HepG2 (cell line): ENCODE measurements around the gene GRIA3. TPM values are rescaled to one million over a fixed set of nuclear protein-coding genes. Genes with fewer than 3 reads are reported as not detected.

Experiments used
- ATAC-seq: fragments of 200-7000 bp; cut with Tn5 transposase; 3 replicates; pipeline ENCODE4 v1.9.1; 2020; ENCODE audit warnings: mild to moderate bottlenecking, moderate library complexity
- BruUV-seq: library from RNA; stranded (reverse); fragments of 400-500 nt; replicated peaks from 2 replicates; lab custom pipeline; 2021; lab: Mats Ljungman, UMichigan
- CTCF ChIA-PET: fragments of 300-600 bp; formaldehyde crosslinking; extraction: SDS; loops from one replicate; lab custom pipeline; 2021; ENCODE audit warnings: low total read pairs, inconsistent platforms, low intra/inter-chr PET ratio; lab: Yijun Ruan, JAX
- POLR2A ChIA-PET: fragments of 350-600 bp; sonication (Branson Sonifier 250); formaldehyde crosslinking; loops from one replicate; lab custom pipeline; 2020; ENCODE audit warnings: antibody characterized with exemption, inconsistent platforms; lab: Yijun Ruan, JAX
- DNase-seq: peaks from one replicate; pipeline ENCODE4 v3.0.0-alpha.2; 2015; ENCODE audit warnings: low spot score
- FAIRE-seq: peaks from 3 replicates; lab custom pipeline; 2011; peaks lifted over from hg19 to GRCh38; lab: Jason Lieb, UNC
- H2AFZ ChIP-seq: one replicate; pipeline ENCODE4 v1.6.1; 2011; ENCODE audit warnings: low read length, inconsistent platforms
- H3K27ac ChIP-seq: fragments of 300-600 bp; 3 replicates; pipeline ENCODE4 v1.8.0; 2011; ENCODE audit warnings: mixed run types, mild to moderate bottlenecking, mixed read lengths, low read length, inconsistent platforms; ENCODE audit not compliant: insufficient read depth; ENCODE audit errors: extremely low read length
- H3K27me3 ChIP-seq, 2 experiments: fragments of 200-600 bp in 1 of 2; 2 replicates in 1 of 2; 3 replicates in 1 of 2; pipeline versions ENCODE4 v1.6.0 to v1.8.0; 2011; ENCODE audit warnings: low read length in 2 of 2, mild to moderate bottlenecking in 2 of 2, moderate library complexity in 2 of 2, inconsistent platforms in 1 of 2; ENCODE audit not compliant: insufficient read depth in 2 of 2, control insufficient read depth in 1 of 2
- H3K36me3 ChIP-seq, 2 experiments: fragments of 200-600 bp in 1 of 2; replicated peaks in 1 of 2; 2 replicates in 1 of 2; 3 replicates in 1 of 2; pipeline versions ENCODE4 v1.5.1 to v1.8.0; 2011; ENCODE audit warnings: low read length in 2 of 2, inconsistent platforms in 1 of 2; ENCODE audit not compliant: insufficient read depth in 2 of 2, control insufficient read depth in 1 of 2
- H3K4me1 ChIP-seq: 2 replicates; pipeline ENCODE4 v1.5.1; 2012; ENCODE audit warnings: low read length, inconsistent platforms; ENCODE audit not compliant: insufficient read depth
- H3K4me2 ChIP-seq: 2 replicates; pipeline ENCODE4 v1.6.0; 2011; ENCODE audit warnings: low read depth, low read length, inconsistent platforms
- H3K4me3 ChIP-seq, 3 experiments: fragments of 200-600 bp in 1 of 3; sonication (generic), shearing (Covaris generic) in 1 of 3; replicated peaks in 1 of 3; 2 replicates each; pipeline ENCODE4 v1.5.1; 2011 to 2016; ENCODE audit warnings: low read length in 3 of 3, inconsistent platforms in 2 of 3, low read depth in 2 of 3, mild to moderate bottlenecking in 2 of 3, control low read depth in 1 of 3, mixed read lengths in 1 of 3; ENCODE audit not compliant: insufficient read depth in 1 of 3
- H3K79me2 ChIP-seq: one replicate; pipeline ENCODE4 v1.6.1; 2011; ENCODE audit warnings: low read length, inconsistent platforms; ENCODE audit not compliant: insufficient read depth
- H3K9ac ChIP-seq: 2 replicates; pipeline ENCODE4 v1.6.0; 2011; ENCODE audit warnings: mild to moderate bottlenecking, low read depth, low read length, inconsistent platforms; ENCODE audit not compliant: insufficient read depth
- H3K9me3 ChIP-seq: 2 replicates; pipeline ENCODE4 v1.5.1; 2012; ENCODE audit warnings: mild to moderate bottlenecking, low read length
- H4K20me1 ChIP-seq: 2 replicates; pipeline ENCODE4 v1.6.0; 2011; ENCODE audit warnings: inconsistent platforms, mild to moderate bottlenecking, low read length, moderate library complexity; ENCODE audit not compliant: insufficient read depth
- CTCF ChIP-seq: sonication (generic); formaldehyde crosslinking; IDR thresholded peaks from 2 replicates; pipeline ENCODE4 v1.5.0; 2020; ENCODE audit warnings: mild to moderate bottlenecking, missing genetic modification reagents, moderate library complexity
- FLYWCH1 ChIP-seq: sonication (generic); formaldehyde crosslinking; IDR thresholded peaks from 2 replicates; pipeline ENCODE4 v1.8.1; 2023; ENCODE audit warnings: mild to moderate bottlenecking, missing genetic modification reagents
- STAG1 ChIP-seq: sonication (generic); formaldehyde crosslinking; IDR thresholded peaks from 2 replicates; pipeline ENCODE4 v1.4.0; 2020; ENCODE audit warnings: missing genetic modification reagents
- TAF1 ChIP-seq: sonication (generic); formaldehyde crosslinking; IDR thresholded peaks from 2 replicates; pipeline ENCODE4 v1.4.0; 2020; ENCODE audit warnings: missing genetic modification reagents
- ZNF34 ChIP-seq: sonication (generic); formaldehyde crosslinking; IDR thresholded peaks from 2 replicates; pipeline ENCODE4 v1.4.0; 2020; ENCODE audit warnings: mild to moderate bottlenecking, missing genetic modification reagents, borderline replicate concordance
- ZNF713 ChIP-seq: sonication (generic); formaldehyde crosslinking; IDR thresholded peaks from 2 replicates; pipeline ENCODE4 v1.4.0; 2020; ENCODE audit warnings: mild to moderate bottlenecking, missing genetic modification reagents
- WGBS: methylation state at CpG from one replicate; pipeline ENCODE4 v1.1.6; 2017; ENCODE audit warnings: low lambda C conversion rate; 5-methylcytosine and 5-hydroxymethylcytosine counted together
- in situ Hi-C: cut with HindIII; loops from 2 replicates; pipeline ENCODE4 v1.10.0; 2017; ENCODE audit warnings: low pct_unique_long_range_greater_than_20kb; ENCODE audit not compliant: extremely low pct_ligation_motif_present
- intact Hi-C: fragments of 100-400 bp; cut with micrococcal nuclease; formaldehyde crosslinking; loops from one replicate; pipeline ENCODE4 v1.10.0; 2022; ENCODE audit not compliant: unreplicated experiment
- polyA plus RNA-seq, 8 experiments: library from polyadenylated mRNA; depleted of rRNA in 3 of 8; stranded (reverse) in 7 of 8; unstranded in 1 of 8; fragments of >200 nt; fragmentation: Illumina TruSeq in 4 of 8; extraction: Trizol in 4 of 8; gene quantifications; 2 replicates each; pipeline versions ENCODE4 v1.2.1 to v1.2.3, GENCODE V29; 2011 to 2016; ENCODE audit warnings: low read depth in 4 of 8, missing spikeins in 1 of 8, mixed read lengths in 1 of 8; ENCODE audit not compliant: insufficient read depth in 1 of 8
- total RNA-seq, 5 experiments: library from RNA; depleted of rRNA; stranded (reverse); fragments of >200 nt; fragmentation: Illumina TruSeq; extraction: Trizol; gene quantifications; 2 replicates each; pipeline ENCODE4 v1.2.3, GENCODE V29; 2016; ENCODE audit warnings: low read depth in 1 of 5

GRIA3 gene
- total and polyA plus RNA-seq, 2 of the 13 experiments (the other 11 are each of a cell fraction or from before 2014, with no cell fraction given) = not detected

- ChIA-PET POLR2A (no interaction called here), CTCF (no interaction called here)
- 31% methylated on average over 3 of the region's 3 CpGs for WGBS
- no peaks in the 10 kb centered on the region for H3K4me1 ChIP-seq
- peak; percentile 3 for DNase-seq
- no peaks in the 10 kb centered on the region for H3K27me3 ChIP-seq
- H3K9ac ChIP-seq = no peak overlapping the region
- H3K36me3 ChIP-seq = no peaks in the 10 kb centered on the region
- H3K4me2 ChIP-seq = no peak overlapping the region
- no peak overlapping the region for H3K4me3 ChIP-seq
- no peak overlapping the region for H2AFZ ChIP-seq
- in situ Hi-C loops (no loop called here), intact Hi-C loops (no loop called here)
- H3K27ac ChIP-seq = no peak overlapping the region
- H3K79me2 ChIP-seq = no peaks in the 10 kb centered on the region
- TF ChIP-seq STAG1 (CRISPR knock-in tag) = peak; percentile 55
- TF ChIP-seq TAF1 = no peak
- no peak for TF ChIP-seq FLYWCH1 (CRISPR knock-in tag)
- TF ChIP-seq CTCF = peak; percentile 50
- no TSS peak for BruUV-seq
- no peaks in the 10 kb centered on the region for H4K20me1 ChIP-seq
- no peak for FAIRE-seq
- H3K9me3 ChIP-seq = no peaks in the 10 kb centered on the region
- ATAC-seq = no peak
These were observed 266.1 kb downstream of the GRIA3 start for GRCh38 chrX:123450222-123450621.

GRCh38 chrX:123454712-123455431 is 270.8 kb downstream of the GRIA3 start:
- FAIRE-seq = no peak
- BruUV-seq = no TSS peak
- no peak for TF ChIP-seq ZNF34 (CRISPR knock-in tag)
- no peak for TF ChIP-seq ZNF713 (CRISPR knock-in tag)
- TF ChIP-seq, all 625 proteins: peak for 0
- Histone ChIP-seq H3K4me2 (no peak overlapping the region), H3K27ac (no peak overlapping the region), H3K9ac (no peak overlapping the region), H3K79me2 (no peaks in the 10 kb centered on the region), H3K27me3 (no peaks in the 10 kb centered on the region), H3K4me1 (no peaks in the 10 kb centered on the region), H3K36me3 (no peaks in the 10 kb centered on the region), H4K20me1 (no peaks in the 10 kb centered on the region), H2AFZ (no peak overlapping the region), H3K9me3 (no peaks in the 10 kb centered on the region), H3K4me3 (no peak overlapping the region)
- POLR2A ChIA-PET = no interaction called here
- 0% methylated on average over 1 of the region's 1 CpG for WGBS
- ATAC-seq (no peak), DNase-seq (no peak)
- CTCF ChIA-PET = no interaction called here
- in situ Hi-C loops = no loop called here
- intact Hi-C loops = no loop called here
